Stimulated activated CD4-positive, alpha-beta T cell treated with anti-CD3 and anti-CD28 coated beads, Interleukin-2, amount 100 ng/mL, for 24 hours (primary cell): ENCODE data around the gene SAMD13.
"Not testable (repeated sequence)": the region's sequence is repeated elsewhere in the genome, so short reads cannot be mapped to it uniquely, and the experiment has no call there.

ENCODE experiments used
- DNase-seq, 2 donors: peaks; one replicate each; pipeline ENCODE4 v3.0.0-alpha.2; 2020

The SAMD13 gene

GRCh38 chr1:84287389-84287788, 14.1 kb upstream of the SAMD13 start:
- DNase-seq: not testable (repeated sequence)

GRCh38 chr1:84289169-84289785, 12.2 kb upstream of the SAMD13 start:
- no peak for DNase-seq

- DNase-seq: no peak
Measured at GRCh38 chr1:84291882-84292655, 9.4 kb upstream of the SAMD13 start.

GRCh38 chr1:84293766-84294165, 7.7 kb upstream of the SAMD13 start:
- no peak for DNase-seq

- no peak for DNase-seq
Measured at GRCh38 chr1:84294751-84295150, 6.8 kb upstream of the SAMD13 start.

- no peak for DNase-seq
Measured at GRCh38 chr1:84297546-84298244, 3.8 kb upstream of the SAMD13 start.

- DNase-seq: peak; percentile 45 to 66
Measured at GRCh38 chr1:84298328-84298683, 3.2 kb upstream of the SAMD13 start.

GRCh38 chr1:84298684-84299535, 2.6 kb upstream of the SAMD13 start:
- peak; percentile 33 to 41 for DNase-seq

GRCh38 chr1:84299536-84300170, 1.9 kb upstream of the SAMD13 start:
- DNase-seq: no peak

GRCh38 chr1:84300501-84300900, 1.0 kb upstream of the SAMD13 start:
- DNase-seq: no peak

GRCh38 chr1:84301785-84302385, 377 bp downstream of the SAMD13 start:
- DNase-seq: no peak

GRCh38 chr1:84303314-84303830, 1.9 kb downstream of the SAMD13 start:
- DNase-seq: no peak

- DNase-seq: no peak
Measured at GRCh38 chr1:84307398-84307797, 5.9 kb downstream of the SAMD13 start.

- no peak for DNase-seq
Measured at GRCh38 chr1:84311296-84311695, 9.8 kb downstream of the SAMD13 start.

GRCh38 chr1:84319662-84320061, 18.2 kb downstream of the SAMD13 start:
- DNase-seq: no peak

- no peak for DNase-seq
Measured at GRCh38 chr1:84327830-84328229, 26.3 kb downstream of the SAMD13 start.

- no peak for DNase-seq
Measured at GRCh38 chr1:84330125-84330984, 28.8 kb downstream of the SAMD13 start.

- DNase-seq: no peak
Measured at GRCh38 chr1:84339503-84339902, 38.0 kb downstream of the SAMD13 start.

- no peak for DNase-seq
Measured at GRCh38 chr1:84344286-84344685, 42.8 kb downstream of the SAMD13 start.

GRCh38 chr1:84345220-84345619, 43.7 kb downstream of the SAMD13 start:
- DNase-seq: no peak
